Measurements from ENCODE around the gene TLCD3A. TPM values are rescaled to one million over a fixed set of nuclear protein-coding genes. Genes with fewer than 3 reads are reported as not detected.

The TLCD3A gene
- 10 to 100 TPM in 3 of 4 donors, 1 to 10 TPM in 1; 9.0 to 13.7 (median 10.9) TPM for total RNA-seq

GRCh38 chr17:732067-732901 lies at the start of gene TLCD3A:
TSS of gene TLCD3A (plus strand) at chr17:732596. CDS start at chr17:732648, 52 bp downstream.
- WGBS, 2 donors, result 0% methylated on average over 10 of the region's 126 CpGs; no CpG with 5 or more reads in 1 of the 2 donors
- peak; percentile 64 to 72 for DNase-seq
- Histone ChIP-seq H3K4me3 (replicated peaks in 1 of 3) (peak within 1 kb of the TSS; percentile 75 to 90 (median 80)), H3K27ac (peak within 1 kb of the TSS in 2 of 3 donors; percentile 43 to 73), H3K9me3 (no peaks in the 10 kb centered on the region), H3K36me3 (no peaks in the 10 kb centered on the region), H3K4me1 (peaks cover 8 to 15% of the 10 kb centered on the region in 2 donors), H3K27me3 (no peaks in the 10 kb centered on the region)
- intact Hi-C loops (cut with DNase I), result no loop called here
- no peak for TF ChIP-seq CTCF (IDR thresholded peaks at IDR 0.05)
- peak in 1 of 2 donors; percentile 16 for TF ChIP-seq POLR2A (IDR thresholded peaks at IDR 0.05)

- Histone ChIP-seq H3K4me1 (peaks cover 0 to 7% of the 10 kb centered on the region in 2 donors), H3K4me3 (replicated peaks in 1 of 3) (no peak overlapping the region), H3K27me3 (no peaks in the 10 kb centered on the region), H3K27ac (no peak overlapping the region), H3K9me3 (no peaks in the 10 kb centered on the region), H3K36me3 (no peaks in the 10 kb centered on the region)
- intact Hi-C loops (cut with DNase I), result no loop called here
- WGBS, 2 donors, result 83 to 93% methylated on average over 1 of the region's 1 CpG
- no peak for DNase-seq
- TF ChIP-seq CTCF (IDR thresholded peaks at IDR 0.05), result no peak
- no peak for TF ChIP-seq POLR2A (IDR thresholded peaks at IDR 0.05)
These were observed 49.4 kb upstream of the TLCD3A start for GRCh38 chr17:683040-683439.

- 77 to 81% methylated on average over 4 of the region's 4 CpGs for WGBS, 2 donors
- DNase-seq, result no peak
- Histone ChIP-seq H3K9me3 (no peaks in the 10 kb centered on the region), H3K36me3 (no peaks in the 10 kb centered on the region), H3K4me1 (peaks cover 0 to 7% of the 10 kb centered on the region in 2 donors), H3K4me3 (replicated peaks in 1 of 3) (no peak overlapping the region), H3K27me3 (no peaks in the 10 kb centered on the region), H3K27ac (no peak overlapping the region)
- intact Hi-C loops (cut with DNase I), result no loop called here
- TF ChIP-seq POLR2A (IDR thresholded peaks at IDR 0.05), result no peak
- no peak for TF ChIP-seq CTCF (IDR thresholded peaks at IDR 0.05)
These were observed 48.7 kb upstream of the TLCD3A start for GRCh38 chr17:683499-684254.

- peaks cover 2 to 3% of the 10 kb centered on the region in 2 donors for H3K4me1 ChIP-seq
- H3K27me3 ChIP-seq, result no peaks in the 10 kb centered on the region
- no peaks in the 10 kb centered on the region for H3K36me3 ChIP-seq
- no peak for DNase-seq
- H3K9me3 ChIP-seq, result no peaks in the 10 kb centered on the region
- intact Hi-C loops (cut with DNase I), result no loop called here
- WGBS, 2 donors, result 95 to 96% methylated on average over 6 of the region's 6 CpGs
- no peak overlapping the region for H3K4me3 ChIP-seq (replicated peaks in 1 of 3)
- no peak overlapping the region for H3K27ac ChIP-seq
- no peak for TF ChIP-seq CTCF (IDR thresholded peaks at IDR 0.05)
- TF ChIP-seq POLR2A (IDR thresholded peaks at IDR 0.05), result no peak
These were observed 47.4 kb upstream of the TLCD3A start for GRCh38 chr17:685006-685405.

Data from thyroid gland (tissue), 4 donors.